Dermis microvascular lymphatic vessel endothelial cell (primary cell): ENCODE measurements around the gene TUSC2. TPM values are rescaled to one million over a fixed set of nuclear protein-coding genes. Genes with fewer than 3 reads are reported as not detected.

Source experiments
- DNase-seq, 2 donors: peaks; one replicate each; pipeline versions ENCODE4 v3.0.0 to v3.0.0-alpha.2; 2010; ENCODE audit warnings: low read depth in 2 of 2
- total RNA-seq: library from RNA; depleted of rRNA; stranded (reverse); fragments of >200 nt; gene quantifications from 2 replicates; pipeline ENCODE4 v1.2.1, GENCODE V29; 2014

The TUSC2 gene
- total RNA-seq, 1 donor from 2014 or later: 20.7 TPM

- no peak for DNase-seq
Measured at GRCh38 chr3:50275141-50275995, 52.7 kb downstream of the TUSC2 start.

Other genes starting within 250 kb of the TUSC2 start
- 108 and 148 TPM in 2 replicates for gene RBM5, start 239.3 kb downstream of the TUSC2 start, total RNA-seq
- gene SEMA3F, start 172.9 kb downstream of the TUSC2 start, total RNA-seq: 15.7 and 29.8 TPM in 2 replicates
- under 0.01 TPM in 1 of 2 replicates, not detected in the other for gene GNAT1, start 136.6 kb downstream of the TUSC2 start, total RNA-seq
- gene SLC38A3, start 123.0 kb downstream of the TUSC2 start, total RNA-seq: under 0.01 TPM in 2 replicates
- 390 and 560 TPM in 2 replicates for gene GNAI2, start 92.0 kb downstream of the TUSC2 start, total RNA-seq
- gene SEMA3B, start 59.1 kb downstream of the TUSC2 start, total RNA-seq: 0.26 and 0.51 TPM in 2 replicates
- gene LSMEM2, start 49.1 kb downstream of the TUSC2 start, total RNA-seq: not detected in 2 replicates
- gene IFRD2, start 35.8 kb downstream of the TUSC2 start, total RNA-seq: 117 and 130 TPM in 2 replicates
- 17.5 and 23.6 TPM in 2 replicates for gene HYAL3, start 28.8 kb downstream of the TUSC2 start, total RNA-seq
- 4.0 and 4.5 TPM in 2 replicates for gene NAA80, start 28.8 kb downstream of the TUSC2 start, total RNA-seq
- gene HYAL1, start 24.6 kb downstream of the TUSC2 start, total RNA-seq: 4.6 and 6.7 TPM in 2 replicates
- gene HYAL2, start 5.5 kb downstream of the TUSC2 start, total RNA-seq: 384 and 564 TPM in 2 replicates
- 12.6 and 23.9 TPM in 2 replicates for gene RASSF1, start 12.6 kb upstream of the TUSC2 start, total RNA-seq
- under 0.01 and 0.25 TPM in 2 replicates for gene ZMYND10, start 17.5 kb upstream of the TUSC2 start, total RNA-seq
- 12.3 and 16.9 TPM in 2 replicates for gene NPRL2, start 22.6 kb upstream of the TUSC2 start, total RNA-seq
- gene CYB561D2, start 22.6 kb upstream of the TUSC2 start, total RNA-seq: 18.9 and 23.9 TPM in 2 replicates
- gene TMEM115, start 31.3 kb upstream of the TUSC2 start, total RNA-seq: 27.0 and 43.9 TPM in 2 replicates
- gene CACNA2D2, start 175.4 kb upstream of the TUSC2 start, total RNA-seq: under 0.01 TPM in 2 replicates
- gene C3orf18, start 239.5 kb upstream of the TUSC2 start, total RNA-seq: 1.5 and 1.9 TPM in 2 replicates
- gene HEMK1, start 241.3 kb upstream of the TUSC2 start, total RNA-seq: 4.0 and 4.8 TPM in 2 replicates